ENCODE measurements around the gene NBEA. TPM values are rescaled to one million over a fixed set of nuclear protein-coding genes. Genes with fewer than 3 reads are reported as not detected.

The NBEA gene
- total RNA-seq, 3 donors from 2014 or later, result 7.5 to 18.6 (median 16.1) TPM

DNA sequence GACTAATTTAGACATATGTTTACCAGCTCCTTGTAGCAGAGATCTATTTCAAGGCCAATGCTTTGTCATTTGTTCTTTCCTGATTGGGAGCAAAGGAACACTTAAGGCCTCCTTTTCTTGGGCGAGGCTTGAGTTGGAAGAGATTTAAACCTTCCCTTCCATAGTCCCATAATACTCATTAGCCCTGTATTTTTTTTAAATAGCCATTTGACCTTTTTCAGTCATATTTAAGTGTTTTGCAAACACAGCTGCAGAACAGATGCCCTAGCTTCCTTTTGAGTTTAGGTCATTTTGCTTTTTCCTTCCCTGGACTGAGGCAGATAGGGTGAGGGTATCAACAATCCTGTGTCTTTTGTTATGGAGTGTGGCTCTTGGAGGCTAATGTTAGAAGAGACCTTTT, 198.3 kb downstream of the NBEA start:
- intact Hi-C loops (cut with DNase I; ENCODE audit: low total_unique reads), result no loop called here
- TF ChIP-seq, protein P1, sequence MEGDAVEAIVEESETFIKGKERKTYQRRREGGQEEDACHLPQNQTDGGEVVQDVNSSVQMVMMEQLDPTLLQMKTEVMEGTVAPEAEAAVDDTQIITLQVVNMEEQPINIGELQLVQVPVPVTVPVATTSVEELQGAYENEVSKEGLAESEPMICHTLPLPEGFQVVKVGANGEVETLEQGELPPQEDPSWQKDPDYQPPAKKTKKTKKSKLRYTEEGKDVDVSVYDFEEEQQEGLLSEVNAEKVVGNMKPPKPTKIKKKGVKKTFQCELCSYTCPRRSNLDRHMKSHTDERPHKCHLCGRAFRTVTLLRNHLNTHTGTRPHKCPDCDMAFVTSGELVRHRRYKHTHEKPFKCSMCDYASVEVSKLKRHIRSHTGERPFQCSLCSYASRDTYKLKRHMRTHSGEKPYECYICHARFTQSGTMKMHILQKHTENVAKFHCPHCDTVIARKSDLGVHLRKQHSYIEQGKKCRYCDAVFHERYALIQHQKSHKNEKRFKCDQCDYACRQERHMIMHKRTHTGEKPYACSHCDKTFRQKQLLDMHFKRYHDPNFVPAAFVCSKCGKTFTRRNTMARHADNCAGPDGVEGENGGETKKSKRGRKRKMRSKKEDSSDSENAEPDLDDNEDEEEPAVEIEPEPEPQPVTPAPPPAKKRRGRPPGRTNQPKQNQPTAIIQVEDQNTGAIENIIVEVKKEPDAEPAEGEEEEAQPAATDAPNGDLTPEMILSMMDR (IDR thresholded peaks at IDR 0.05), result no peak
- TF ChIP-seq POLR2AphosphoS5 (IDR thresholded peaks at IDR 0.05) (no peak), POLR2A (IDR thresholded peaks at IDR 0.05) (no peak)

DNA sequence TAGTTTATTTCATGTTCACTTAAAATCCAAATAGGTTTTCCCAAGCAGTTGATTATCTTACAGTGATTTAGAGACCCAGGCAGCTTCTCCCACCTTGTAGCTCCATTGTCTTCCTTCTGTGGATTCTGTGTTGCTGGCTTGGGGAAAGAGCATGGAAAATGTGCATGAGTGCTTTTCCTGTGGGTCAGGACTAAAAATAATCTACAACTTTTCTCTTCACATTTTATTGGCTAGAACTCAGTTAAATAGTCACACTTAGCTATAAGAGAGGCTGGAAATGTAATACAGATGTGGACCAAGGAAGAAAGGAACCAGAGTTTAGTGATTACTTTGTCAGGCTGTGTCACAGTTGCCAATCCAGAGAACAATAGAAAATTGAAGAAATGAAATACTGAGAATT, 198.8 kb downstream of the NBEA start:
- H3K27ac ChIP-seq, result no peak overlapping the region
- H3K4me3 ChIP-seq, result no peak overlapping the region
- intact Hi-C loops (cut with DNase I; ENCODE audit: low total_unique reads), result no loop called here
- H3K9me3 ChIP-seq, result no peaks in the 10 kb centered on the region
- H3K4me1 ChIP-seq, result no peaks in the 10 kb centered on the region
- TF ChIP-seq, protein P1 (IDR thresholded peaks at IDR 0.05), result no peak
- TF ChIP-seq POLR2A (IDR thresholded peaks at IDR 0.05) (no peak), POLR2AphosphoS5 (IDR thresholded peaks at IDR 0.05) (no peak)
- DNase-seq (ENCODE audit: low spot score in 2 of 2), result no peak
- no peaks in the 10 kb centered on the region for H3K36me3 ChIP-seq
- H3K27me3 ChIP-seq, result no peaks in the 10 kb centered on the region

More for the DNA sequence above, 198.3 kb downstream of the NBEA start:
- Histone ChIP-seq H3K9me3 (no peaks in the 10 kb centered on the region), H3K4me3 (no peak overlapping the region), H3K4me1 (no peaks in the 10 kb centered on the region), H3K27me3 (no peaks in the 10 kb centered on the region), H3K36me3 (no peaks in the 10 kb centered on the region), H3K27ac (no peak overlapping the region)
- no peak for DNase-seq (ENCODE audit: low spot score in 2 of 2)

DNA sequence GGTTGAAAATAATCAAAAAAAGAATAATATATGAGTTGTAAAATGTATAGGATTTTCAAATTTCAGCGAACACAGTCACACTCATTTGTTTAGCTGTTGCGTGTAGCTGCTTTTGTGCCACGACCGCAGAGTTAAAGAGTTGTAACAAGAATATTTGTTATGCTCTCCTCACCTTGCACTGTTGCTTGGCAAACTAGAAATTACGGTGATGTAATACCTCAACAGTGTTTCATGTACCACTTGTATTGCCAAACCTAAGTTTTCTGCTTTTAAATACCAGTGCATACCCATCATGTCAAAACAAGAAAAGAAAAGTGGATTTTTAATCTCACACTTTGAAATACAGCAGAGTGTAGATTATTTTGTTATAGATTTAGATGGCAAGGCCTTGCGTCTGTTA, 201.1 kb downstream of the NBEA start:
- no peaks in the 10 kb centered on the region for H3K9me3 ChIP-seq
- no peaks in the 10 kb centered on the region for H3K27me3 ChIP-seq
- DNase-seq (ENCODE audit: low spot score in 2 of 2), result no peak
- no peak overlapping the region for H3K4me3 ChIP-seq
- H3K4me1 ChIP-seq, result no peaks in the 10 kb centered on the region
- no peaks in the 10 kb centered on the region for H3K36me3 ChIP-seq
- intact Hi-C loops (cut with DNase I; ENCODE audit: low total_unique reads), result no loop called here
- H3K27ac ChIP-seq, result no peak overlapping the region
- TF ChIP-seq POLR2AphosphoS5 (IDR thresholded peaks at IDR 0.05), result no peak
- TF ChIP-seq, protein P1 (IDR thresholded peaks at IDR 0.05), result no peak
- no peak for TF ChIP-seq POLR2A (IDR thresholded peaks at IDR 0.05)

DNA sequence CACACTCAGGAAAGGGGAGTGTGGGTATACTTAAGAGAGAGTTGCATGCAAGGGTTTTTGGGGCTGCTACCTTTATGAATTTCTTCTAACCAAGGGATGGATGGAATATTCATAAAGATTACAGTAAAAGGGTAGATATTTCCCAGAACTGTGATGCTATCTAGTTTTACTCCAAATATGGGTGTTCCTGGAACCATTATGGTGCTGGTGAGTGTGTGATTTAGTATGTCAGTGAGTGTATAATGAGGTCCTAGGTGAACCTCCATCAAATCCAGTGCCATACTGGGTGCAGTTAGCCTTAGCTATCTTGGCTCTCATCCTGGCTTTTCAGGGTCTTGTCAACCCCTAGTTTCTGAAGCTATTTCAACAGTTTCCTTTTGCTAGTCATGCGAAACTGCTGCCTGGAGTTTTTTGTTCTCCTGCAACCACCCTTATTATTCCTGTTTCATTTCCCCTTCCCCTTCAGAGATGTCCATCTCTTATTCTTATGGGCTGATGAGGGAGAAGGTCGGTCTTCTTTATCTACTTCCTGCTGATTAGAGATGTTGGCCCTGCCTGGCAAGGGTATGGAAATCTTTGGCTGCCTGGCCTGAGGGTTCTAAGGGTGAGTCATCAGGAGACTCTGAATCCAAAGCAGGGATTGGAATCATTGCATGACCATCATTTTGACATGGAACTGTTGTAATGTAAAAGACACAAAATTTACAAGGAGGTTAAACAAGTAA, 202.3 kb downstream of the NBEA start:
- Histone ChIP-seq H3K27ac (no peak overlapping the region), H3K9me3 (no peaks in the 10 kb centered on the region)

DNA sequence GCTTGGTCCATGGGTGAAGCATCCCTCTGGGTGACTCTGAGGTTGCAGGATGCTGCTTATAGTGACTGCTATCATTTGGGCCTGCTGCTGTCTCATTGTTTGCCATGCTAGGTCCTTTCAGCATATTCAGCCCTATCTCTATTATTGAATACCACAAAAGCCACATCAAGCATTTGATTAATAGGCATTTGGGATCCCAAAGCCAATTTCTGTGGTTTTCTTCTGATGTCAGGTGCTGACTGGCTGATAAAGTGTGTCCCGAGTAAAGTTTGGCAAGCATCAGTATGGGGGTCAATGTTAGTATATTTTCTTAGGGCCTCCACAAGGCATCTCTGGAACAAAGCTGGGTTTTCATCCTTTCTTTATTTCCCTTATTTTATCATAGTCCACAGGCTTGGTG, 204.6 kb downstream of the NBEA start:
- TF ChIP-seq POLR2AphosphoS5 (IDR thresholded peaks at IDR 0.05) (no peak), POLR2A (IDR thresholded peaks at IDR 0.05) (no peak)
- TF ChIP-seq, protein P1 (IDR thresholded peaks at IDR 0.05), result no peak
- Histone ChIP-seq H3K27me3 (no peaks in the 10 kb centered on the region), H3K27ac (no peak overlapping the region), H3K4me1 (no peaks in the 10 kb centered on the region), H3K4me3 (no peak overlapping the region), H3K9me3 (no peaks in the 10 kb centered on the region), H3K36me3 (no peaks in the 10 kb centered on the region)
- DNase-seq (ENCODE audit: low spot score in 2 of 2), result no peak
- intact Hi-C loops (cut with DNase I; ENCODE audit: low total_unique reads), result no loop called here

More for the DNA sequence above, 202.3 kb downstream of the NBEA start:
- TF ChIP-seq POLR2A (IDR thresholded peaks at IDR 0.05) (no peak), POLR2AphosphoS5 (IDR thresholded peaks at IDR 0.05) (no peak)
- TF ChIP-seq, protein P1 (IDR thresholded peaks at IDR 0.05), result no peak
- H3K4me3 ChIP-seq, result no peak overlapping the region
- intact Hi-C loops (cut with DNase I; ENCODE audit: low total_unique reads), result no loop called here
- H3K36me3 ChIP-seq, result no peaks in the 10 kb centered on the region
- H3K4me1 ChIP-seq, result no peaks in the 10 kb centered on the region
- DNase-seq (ENCODE audit: low spot score in 2 of 2), result no peak
- no peaks in the 10 kb centered on the region for H3K27me3 ChIP-seq

Data from breast epithelium (tissue), 4 donors.